Uterus (tissue), 2 donors: ENCODE data around the gene AGRP.

Experiments used
- POLR2A ChIP-seq, 2 donors: fragments of 450-650 bp; IDR thresholded peaks; one replicate each; pipeline ENCODE4 v1.6.1; 2016; ENCODE audit warnings: antibody characterized with exemption in 2 of 2, mild to moderate bottlenecking in 1 of 2, moderate library complexity in 1 of 2
- TF ChIP-seq, protein P1 (sequence below), 4 experiments: fragments of 200-600 bp in 2 of 4; fragments of 450-650 bp in 2 of 4; sonication (generic) in 2 of 4; IDR thresholded peaks; one replicate each; pipeline ENCODE4 v1.5.1; 2016 to 2019; ENCODE audit warnings: antibody characterized with exemption in 4 of 4, mild to moderate bottlenecking in 2 of 4, moderate library complexity in 1 of 4

DNA sequence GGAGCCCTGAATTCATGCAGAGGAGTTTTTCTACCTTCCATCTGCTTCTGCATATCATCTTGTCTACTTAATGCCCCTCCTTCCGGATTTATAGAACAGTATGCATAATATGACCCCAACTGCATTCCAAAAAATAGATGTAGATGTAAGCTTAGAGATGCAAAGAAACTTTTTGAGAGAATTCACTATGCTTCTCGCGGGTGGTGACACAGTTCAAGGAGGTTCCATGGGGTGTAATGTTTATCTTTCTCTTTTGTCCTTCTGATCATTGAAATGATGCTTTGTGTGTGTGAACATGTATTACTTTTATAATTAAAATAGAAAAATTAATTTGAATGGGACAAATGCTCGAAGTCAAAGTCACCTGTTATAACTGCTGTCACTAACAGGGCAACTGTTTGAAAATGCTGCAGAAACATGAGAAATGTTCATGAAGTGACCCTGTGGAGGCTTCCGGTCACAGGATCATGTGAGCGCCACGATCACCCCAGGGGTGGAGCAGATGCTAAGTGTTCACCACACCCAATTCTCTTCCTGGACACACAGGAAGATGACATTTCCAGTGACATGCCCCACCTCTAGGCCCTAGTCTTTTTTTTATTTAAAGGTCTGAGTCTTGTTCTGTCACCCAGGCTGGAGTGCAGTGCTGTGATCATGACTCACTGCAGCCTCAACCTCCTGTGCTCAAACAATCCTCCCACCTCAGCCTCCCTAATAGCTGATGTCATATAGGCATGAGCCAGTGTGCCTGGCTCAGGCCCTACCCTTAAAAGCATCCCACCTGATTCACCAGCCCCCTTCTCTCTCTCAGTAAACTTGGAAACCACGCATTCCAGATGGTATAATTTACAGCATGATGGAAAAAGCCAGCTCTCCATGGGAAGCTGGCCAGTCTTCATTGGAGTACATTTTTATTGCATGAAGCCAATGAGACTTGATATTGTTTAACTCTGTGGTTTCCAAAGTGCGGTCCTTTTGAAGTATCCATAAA is 21.0 kb upstream of the AGRP start:
- no peak for TF ChIP-seq POLR2A (IDR thresholded peaks at IDR 0.05)
- TF ChIP-seq, protein P1, sequence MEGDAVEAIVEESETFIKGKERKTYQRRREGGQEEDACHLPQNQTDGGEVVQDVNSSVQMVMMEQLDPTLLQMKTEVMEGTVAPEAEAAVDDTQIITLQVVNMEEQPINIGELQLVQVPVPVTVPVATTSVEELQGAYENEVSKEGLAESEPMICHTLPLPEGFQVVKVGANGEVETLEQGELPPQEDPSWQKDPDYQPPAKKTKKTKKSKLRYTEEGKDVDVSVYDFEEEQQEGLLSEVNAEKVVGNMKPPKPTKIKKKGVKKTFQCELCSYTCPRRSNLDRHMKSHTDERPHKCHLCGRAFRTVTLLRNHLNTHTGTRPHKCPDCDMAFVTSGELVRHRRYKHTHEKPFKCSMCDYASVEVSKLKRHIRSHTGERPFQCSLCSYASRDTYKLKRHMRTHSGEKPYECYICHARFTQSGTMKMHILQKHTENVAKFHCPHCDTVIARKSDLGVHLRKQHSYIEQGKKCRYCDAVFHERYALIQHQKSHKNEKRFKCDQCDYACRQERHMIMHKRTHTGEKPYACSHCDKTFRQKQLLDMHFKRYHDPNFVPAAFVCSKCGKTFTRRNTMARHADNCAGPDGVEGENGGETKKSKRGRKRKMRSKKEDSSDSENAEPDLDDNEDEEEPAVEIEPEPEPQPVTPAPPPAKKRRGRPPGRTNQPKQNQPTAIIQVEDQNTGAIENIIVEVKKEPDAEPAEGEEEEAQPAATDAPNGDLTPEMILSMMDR (IDR thresholded peaks at IDR 0.05): no peak
